HUES6 (cell line): Measurements from ENCODE around the gene CDH15.

Experiments
- H3K27ac ChIP-seq: 2 replicates; pipeline ENCODE4 v1.7.0; 2013; ENCODE audit warnings: low read depth, mild to moderate bottlenecking, low read length, inconsistent platforms
- H3K27me3 ChIP-seq: 2 replicates; pipeline ENCODE4 v1.6.1; 2013; ENCODE audit warnings: low read length; ENCODE audit not compliant: control insufficient read depth, insufficient read depth
- H3K36me3 ChIP-seq: 2 replicates; pipeline ENCODE4 v1.6.1; 2013; ENCODE audit warnings: low read length; ENCODE audit not compliant: control insufficient read depth, insufficient read depth
- H3K4me1 ChIP-seq: 2 replicates; pipeline ENCODE4 v1.6.1; 2013; ENCODE audit warnings: low read length; ENCODE audit not compliant: control insufficient read depth, insufficient read depth
- H3K4me3 ChIP-seq: 2 replicates; pipeline ENCODE4 v1.5.1; 2013; ENCODE audit warnings: low read depth, low read length
- H3K9ac ChIP-seq: one replicate; pipeline ENCODE4 v1.6.1; 2013; ENCODE audit warnings: mild to moderate bottlenecking, low read length
- H3K9me3 ChIP-seq: 2 replicates; pipeline ENCODE4 v1.6.1; 2013; ENCODE audit warnings: low read depth, low read length; ENCODE audit not compliant: control insufficient read depth, insufficient read depth

Gene CDH15, protein sequence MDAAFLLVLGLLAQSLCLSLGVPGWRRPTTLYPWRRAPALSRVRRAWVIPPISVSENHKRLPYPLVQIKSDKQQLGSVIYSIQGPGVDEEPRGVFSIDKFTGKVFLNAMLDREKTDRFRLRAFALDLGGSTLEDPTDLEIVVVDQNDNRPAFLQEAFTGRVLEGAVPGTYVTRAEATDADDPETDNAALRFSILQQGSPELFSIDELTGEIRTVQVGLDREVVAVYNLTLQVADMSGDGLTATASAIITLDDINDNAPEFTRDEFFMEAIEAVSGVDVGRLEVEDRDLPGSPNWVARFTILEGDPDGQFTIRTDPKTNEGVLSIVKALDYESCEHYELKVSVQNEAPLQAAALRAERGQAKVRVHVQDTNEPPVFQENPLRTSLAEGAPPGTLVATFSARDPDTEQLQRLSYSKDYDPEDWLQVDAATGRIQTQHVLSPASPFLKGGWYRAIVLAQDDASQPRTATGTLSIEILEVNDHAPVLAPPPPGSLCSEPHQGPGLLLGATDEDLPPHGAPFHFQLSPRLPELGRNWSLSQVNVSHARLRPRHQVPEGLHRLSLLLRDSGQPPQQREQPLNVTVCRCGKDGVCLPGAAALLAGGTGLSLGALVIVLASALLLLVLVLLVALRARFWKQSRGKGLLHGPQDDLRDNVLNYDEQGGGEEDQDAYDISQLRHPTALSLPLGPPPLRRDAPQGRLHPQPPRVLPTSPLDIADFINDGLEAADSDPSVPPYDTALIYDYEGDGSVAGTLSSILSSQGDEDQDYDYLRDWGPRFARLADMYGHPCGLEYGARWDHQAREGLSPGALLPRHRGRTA

DNA sequence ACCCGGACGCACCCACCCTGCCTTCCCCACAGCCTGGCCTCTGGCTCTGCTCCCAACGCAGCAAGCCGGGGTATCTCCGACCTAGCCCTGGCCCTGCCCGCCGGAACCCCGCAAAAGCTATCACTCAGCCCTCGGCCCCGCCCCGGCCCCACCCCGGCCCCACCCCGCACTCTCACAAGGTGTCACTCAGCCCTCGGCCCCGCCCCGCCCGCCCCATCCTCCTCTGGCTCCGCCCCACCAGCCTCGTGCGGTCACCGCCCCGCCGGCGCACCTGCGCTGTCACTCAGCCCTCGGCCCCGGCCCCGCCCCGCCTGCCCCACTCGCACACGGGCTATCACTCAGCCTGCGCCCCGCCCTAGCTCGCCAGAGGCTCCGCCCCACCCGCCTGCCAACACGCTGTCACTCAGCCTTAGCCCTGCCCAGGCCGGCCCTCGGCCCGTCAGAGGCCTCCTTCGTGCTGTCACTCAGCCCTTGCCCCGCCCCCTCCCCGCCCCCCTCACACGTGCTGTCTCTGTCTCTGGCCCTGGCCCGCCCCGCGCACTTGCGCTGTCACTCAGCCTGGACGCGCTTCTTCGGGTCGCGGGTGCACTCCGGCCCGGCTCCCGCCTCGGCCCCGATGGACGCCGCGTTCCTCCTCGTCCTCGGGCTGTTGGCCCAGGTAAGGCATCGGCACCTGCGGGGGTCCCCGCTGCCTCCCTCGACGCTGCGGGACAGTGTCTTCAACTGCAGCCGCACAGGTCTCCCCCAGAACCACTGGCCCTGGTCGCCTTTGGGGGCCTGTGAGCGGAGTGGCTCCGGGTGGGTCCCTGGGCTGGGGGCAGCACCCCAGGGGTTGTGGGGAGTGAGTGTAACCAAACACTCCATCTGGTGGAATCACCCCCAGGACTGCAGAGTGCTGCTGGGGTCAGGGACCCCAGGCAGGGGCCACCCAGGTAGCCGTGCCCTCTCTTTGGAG, at the start of gene CDH15:
TSS of gene CDH15 (plus strand) at position 533 of the 955 bp plus-strand sequence. CDS start at position 617, 84 bp downstream.
- peak within 1 kb of the TSS; percentile 70 for H3K4me3 ChIP-seq
- H3K27ac ChIP-seq, result no peak within 1 kb of the TSS
- no peaks in the 10 kb centered on the region for H3K36me3 ChIP-seq
- peaks cover 52% of the 10 kb centered on the region for H3K27me3 ChIP-seq
- H3K9me3 ChIP-seq, result no peaks in the 10 kb centered on the region
- H3K9ac ChIP-seq, result peak within 1 kb of the TSS; percentile 38
- peaks cover 28% of the 10 kb centered on the region for H3K4me1 ChIP-seq

DNA sequence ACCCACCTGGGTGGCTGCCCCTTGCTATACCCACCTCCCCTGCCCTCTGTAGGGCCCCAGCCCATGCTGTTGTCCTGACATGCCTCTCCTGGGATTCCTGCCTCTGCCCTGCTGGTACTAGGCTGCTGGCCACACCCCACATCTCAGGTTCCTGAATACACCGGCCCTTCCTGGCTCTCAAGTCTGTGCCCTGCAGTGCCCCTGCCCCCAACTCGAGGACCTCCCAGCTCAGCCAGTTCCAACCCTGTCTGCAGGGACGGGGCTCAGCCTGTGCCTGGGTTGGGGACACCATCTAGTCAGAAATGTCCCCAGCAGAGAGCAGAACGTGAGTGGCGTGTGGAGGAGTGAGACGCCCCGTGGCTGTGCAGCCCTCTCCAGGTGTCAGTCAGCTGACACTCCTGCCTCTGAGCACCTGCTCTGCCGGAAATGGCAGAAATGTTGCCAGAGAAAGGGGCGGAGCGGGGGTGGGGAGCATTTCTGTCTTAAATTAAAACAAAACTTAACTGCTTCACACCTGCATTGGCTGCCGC, 49.2 kb upstream of the CDH15 start:
- H3K27me3 ChIP-seq, result no peaks in the 10 kb centered on the region
- H3K4me3 ChIP-seq, result no peak overlapping the region
- H3K36me3 ChIP-seq, result peaks cover 65% of the 10 kb centered on the region
- no peaks in the 10 kb centered on the region for H3K9me3 ChIP-seq
- no peak overlapping the region for H3K9ac ChIP-seq
- H3K27ac ChIP-seq, result no peak overlapping the region
- H3K4me1 ChIP-seq, result no peaks in the 10 kb centered on the region

DNA sequence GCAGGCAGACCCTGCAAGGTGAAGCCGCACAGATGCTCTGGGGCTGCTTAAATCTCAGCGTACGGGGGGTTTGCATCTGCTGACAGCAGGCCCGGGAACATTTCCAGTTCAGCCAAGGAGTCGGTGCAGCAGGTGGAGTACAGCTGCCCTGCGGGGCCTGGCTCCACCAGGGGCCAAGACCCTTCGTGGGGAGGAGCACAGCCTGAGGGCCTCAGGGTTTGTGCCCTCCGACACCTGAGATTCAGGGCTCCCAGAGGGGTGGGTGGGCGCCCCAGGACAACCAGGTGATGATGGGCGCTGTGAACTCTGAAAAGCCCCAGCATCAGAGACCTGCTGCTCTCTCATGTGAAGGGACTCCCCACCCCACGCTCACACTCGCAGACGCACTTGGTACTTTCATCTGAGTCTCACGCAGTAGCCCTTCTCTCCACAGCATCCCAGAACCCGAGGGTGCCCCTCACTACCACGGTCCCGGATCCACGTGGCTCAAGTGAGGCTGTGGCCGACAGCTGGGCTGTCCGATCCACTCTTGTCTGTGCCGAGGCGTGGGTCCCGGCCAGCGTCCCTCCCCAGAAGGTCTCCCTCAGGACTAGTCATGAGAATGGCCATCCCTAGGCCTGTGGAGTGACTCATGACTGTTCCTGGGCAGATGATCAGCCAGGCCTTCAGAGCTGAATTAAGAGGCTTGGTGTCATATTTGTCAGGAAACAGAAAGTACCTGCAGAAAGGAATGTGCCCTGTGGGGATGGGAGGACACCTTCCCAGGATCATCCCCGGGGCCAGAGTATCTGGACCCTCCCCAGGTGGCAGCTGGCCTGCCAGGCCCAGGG, 48.3 kb upstream of the CDH15 start:
- Histone ChIP-seq H3K4me3 (no peak overlapping the region), H3K9ac (no peak overlapping the region), H3K27me3 (no peaks in the 10 kb centered on the region), H3K4me1 (no peaks in the 10 kb centered on the region), H3K9me3 (no peaks in the 10 kb centered on the region), H3K36me3 (peaks cover 56% of the 10 kb centered on the region), H3K27ac (no peak overlapping the region)

DNA sequence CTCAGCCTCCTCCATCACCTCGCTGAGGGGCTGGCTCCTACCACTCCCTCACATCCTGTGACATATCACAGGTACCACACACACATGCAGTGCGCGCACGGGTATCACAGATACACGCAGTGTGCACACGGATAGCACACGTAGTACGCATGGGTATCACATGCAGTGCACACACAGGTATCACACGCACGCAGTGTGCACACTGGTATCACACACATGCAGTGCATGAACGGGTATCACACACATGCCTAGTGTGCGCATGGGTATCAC, 47.8 kb upstream of the CDH15 start:
- Histone ChIP-seq H3K4me1 (no peaks in the 10 kb centered on the region), H3K9me3 (no peaks in the 10 kb centered on the region), H3K27ac (no peak overlapping the region), H3K4me3 (no peak overlapping the region), H3K9ac (no peak overlapping the region), H3K27me3 (no peaks in the 10 kb centered on the region), H3K36me3 (peaks cover 54% of the 10 kb centered on the region)

DNA sequence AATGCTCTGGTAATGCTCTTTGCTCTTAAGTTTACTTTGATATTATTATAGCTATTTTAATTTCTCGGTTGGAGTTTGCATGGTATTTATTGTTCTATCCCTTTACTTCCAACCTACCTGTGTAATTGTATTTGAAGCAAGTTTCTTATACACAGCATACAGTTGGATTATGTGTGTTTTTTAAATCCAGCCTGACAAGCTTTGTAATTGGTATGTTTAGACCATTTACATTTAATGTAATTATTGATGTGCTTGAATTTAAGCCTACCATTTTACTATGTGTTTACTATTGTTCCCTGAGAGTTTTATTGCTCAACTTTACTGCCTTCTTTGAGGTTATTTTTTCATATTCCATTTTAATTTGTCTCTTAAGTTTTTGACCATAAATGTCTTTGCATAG, 42.2 kb upstream of the CDH15 start:
- Histone ChIP-seq H3K36me3 (peaks cover 33% of the 10 kb centered on the region), H3K27ac (no peak overlapping the region), H3K9me3 (peaks cover 10% of the 10 kb centered on the region; the same call in 1 of the 2 replicates), H3K4me3 (no peak overlapping the region), H3K27me3 (no peaks in the 10 kb centered on the region), H3K9ac (no peak overlapping the region), H3K4me1 (peaks cover under 1% of the 10 kb centered on the region; the same call in 1 of the 2 replicates)

DNA sequence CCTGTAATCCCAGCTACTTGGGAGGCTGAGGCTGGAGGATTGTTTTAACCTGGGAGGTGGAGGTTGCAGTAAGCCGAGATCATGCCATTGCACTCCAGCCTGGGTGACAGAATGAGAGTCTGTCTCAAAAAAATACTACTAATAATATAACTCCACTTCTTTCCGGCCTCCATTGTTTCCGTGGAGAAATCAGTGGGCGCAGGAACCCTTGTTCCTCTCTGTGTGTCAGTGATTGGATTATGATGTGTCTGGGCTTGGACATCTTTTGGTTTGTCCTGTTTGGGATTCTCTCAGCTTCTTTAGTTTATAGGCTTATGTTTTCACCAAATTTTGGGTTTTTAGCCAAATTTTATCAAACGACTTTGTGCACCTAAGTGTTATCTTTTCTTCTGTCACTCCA, 41.1 kb upstream of the CDH15 start:
- H3K4me1 ChIP-seq, result peaks cover 4% of the 10 kb centered on the region; the same call in 1 of the 2 replicates
- peaks cover 10% of the 10 kb centered on the region; the same call in 1 of the 2 replicates for H3K9me3 ChIP-seq
- no peak overlapping the region for H3K4me3 ChIP-seq
- peaks cover 34% of the 10 kb centered on the region for H3K36me3 ChIP-seq
- H3K27ac ChIP-seq, result no peak overlapping the region
- H3K27me3 ChIP-seq, result no peaks in the 10 kb centered on the region
- no peak overlapping the region for H3K9ac ChIP-seq

DNA sequence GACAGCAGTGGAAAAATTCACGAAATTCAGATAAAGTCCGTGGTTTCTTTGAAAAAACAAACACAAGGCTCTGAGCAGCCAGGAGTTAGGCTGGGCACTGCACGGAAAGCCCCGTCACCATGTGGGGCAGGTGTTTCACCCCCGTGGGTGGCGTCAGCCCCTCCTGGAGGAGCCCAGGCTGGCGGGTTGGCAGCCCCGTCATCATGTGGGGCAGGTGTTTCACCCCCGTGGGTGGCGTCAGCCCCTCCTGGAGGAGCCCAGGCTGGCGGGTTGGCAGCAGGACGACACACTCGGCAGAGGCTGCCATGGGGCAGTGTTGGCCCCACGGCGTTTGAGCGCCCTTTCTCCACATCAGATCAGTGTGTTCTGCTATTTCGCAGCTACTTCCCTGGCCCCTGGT, 39.8 kb upstream of the CDH15 start:
- H3K9ac ChIP-seq, result no peak overlapping the region
- no peak overlapping the region for H3K4me3 ChIP-seq
- peaks cover 10% of the 10 kb centered on the region; the same call in 1 of the 2 replicates for H3K9me3 ChIP-seq
- peaks cover 36% of the 10 kb centered on the region for H3K36me3 ChIP-seq
- H3K27me3 ChIP-seq, result no peaks in the 10 kb centered on the region
- no peak overlapping the region for H3K27ac ChIP-seq
- H3K4me1 ChIP-seq, result peaks cover 4% of the 10 kb centered on the region; the same call in 1 of the 2 replicates

DNA sequence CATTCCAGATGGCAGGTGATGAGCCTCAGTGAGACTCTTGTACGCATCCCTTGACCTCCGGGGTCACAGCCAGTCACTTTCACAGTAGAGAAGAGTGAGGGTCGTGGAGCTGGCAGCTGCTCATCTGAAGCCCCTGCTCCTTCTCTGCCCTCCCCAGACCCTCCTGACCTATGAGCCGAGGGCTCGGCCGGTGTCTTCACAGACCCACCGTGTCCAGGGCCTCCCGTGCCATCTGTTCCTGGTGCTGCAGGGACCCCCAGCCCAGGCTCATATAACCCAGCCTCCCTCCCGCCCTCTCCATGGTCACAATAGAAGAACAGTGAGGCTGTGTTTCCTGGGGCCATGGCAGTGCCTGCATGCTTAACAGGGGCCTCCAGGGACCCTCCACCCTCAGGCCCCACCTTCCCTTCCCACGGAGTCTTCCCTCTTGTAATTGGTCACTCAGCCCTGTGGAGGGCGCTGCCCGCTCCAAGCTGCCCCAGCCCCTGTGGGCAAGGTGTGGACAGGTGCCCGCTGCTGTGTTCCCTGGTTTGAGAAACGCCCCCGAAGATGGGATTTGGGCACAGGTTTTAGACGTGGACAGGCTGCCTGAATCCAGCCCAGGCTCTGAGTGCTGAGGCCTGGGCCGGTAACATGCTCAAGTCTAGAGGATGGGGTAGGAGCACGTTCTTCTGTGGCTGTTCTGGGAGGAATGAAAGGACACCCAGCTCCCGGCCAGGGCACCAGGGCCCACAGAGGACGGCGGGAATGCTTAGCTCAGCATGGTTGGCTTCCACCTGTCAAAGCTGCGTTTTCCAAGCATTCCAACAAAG, 39.1 kb upstream of the CDH15 start:
- no peak overlapping the region for H3K4me3 ChIP-seq
- H3K27ac ChIP-seq, result no peak overlapping the region
- H3K36me3 ChIP-seq, result peaks cover 38% of the 10 kb centered on the region
- no peak overlapping the region for H3K9ac ChIP-seq
- H3K4me1 ChIP-seq, result peaks cover 4% of the 10 kb centered on the region; the same call in 1 of the 2 replicates
- H3K27me3 ChIP-seq, result no peaks in the 10 kb centered on the region
- peaks cover 10% of the 10 kb centered on the region; the same call in 1 of the 2 replicates for H3K9me3 ChIP-seq

DNA sequence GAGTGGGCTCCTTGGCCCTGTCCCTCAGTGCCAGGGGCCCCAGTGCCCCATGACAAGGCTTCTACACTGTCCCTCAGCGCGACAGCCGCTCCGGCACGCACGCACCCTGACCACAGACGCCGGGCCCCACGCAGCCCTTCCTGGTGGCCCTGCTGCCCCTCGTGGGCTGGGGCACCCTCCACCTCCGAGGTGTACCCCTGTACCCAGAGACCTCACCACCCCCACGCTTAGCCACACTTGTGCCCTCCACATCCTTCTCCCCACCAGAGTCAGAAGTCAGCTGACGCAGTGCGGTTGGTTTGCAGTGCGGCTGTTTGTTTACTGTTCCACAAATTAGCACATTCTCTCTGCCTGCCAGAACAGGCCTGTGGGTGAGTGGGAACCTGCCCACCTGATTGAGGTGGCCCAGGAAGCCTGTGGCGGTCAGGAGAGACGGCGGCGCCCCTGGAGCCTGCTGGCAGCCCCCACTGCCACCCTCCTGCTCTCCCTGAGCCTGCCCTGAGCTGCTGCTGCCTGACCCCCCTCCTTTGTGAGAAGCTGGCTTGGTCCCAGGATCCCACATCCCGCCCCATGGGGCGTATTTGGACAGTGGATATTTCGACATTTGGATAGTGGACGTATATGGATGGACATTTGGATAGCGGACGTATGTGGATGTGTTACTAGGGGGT, 38.0 kb upstream of the CDH15 start:
- H3K9ac ChIP-seq, result no peak overlapping the region
- H3K36me3 ChIP-seq, result peaks cover 37% of the 10 kb centered on the region
- H3K4me3 ChIP-seq, result no peak overlapping the region

More for the DNA sequence above, 38.0 kb upstream of the CDH15 start:
- Histone ChIP-seq H3K27ac (no peak overlapping the region), H3K9me3 (peaks cover 10% of the 10 kb centered on the region; the same call in 1 of the 2 replicates), H3K27me3 (no peaks in the 10 kb centered on the region), H3K4me1 (peaks cover 4% of the 10 kb centered on the region; the same call in 1 of the 2 replicates)
